GM23338 (cell line): Measurements from ENCODE around the gene CTNND2. TPM values are rescaled to one million over a fixed set of nuclear protein-coding genes. Genes with fewer than 3 reads are reported as not detected.

Source experiments
- ATAC-seq: fragments of 200-7000 bp; cut with Tn5 transposase; 3 replicates; pipeline ENCODE4 v1.9.1; 2020
- DNase-seq: peaks from one replicate; pipeline ENCODE4 v3.0.0-alpha.2; 2015; ENCODE audit warnings: low spot score
- H2AFZ ChIP-seq: fragments of 200-600 bp; sonication (generic); 2 replicates; pipeline ENCODE4 v1.8.0; 2016; ENCODE audit warnings: antibody characterized with exemption, mild to moderate bottlenecking, moderate library complexity
- H3F3A ChIP-seq: fragments of 200-600 bp; sonication (generic); replicated peaks from 2 replicates; pipeline ENCODE4 v1.8.0; 2017; ENCODE audit warnings: antibody characterized with exemption, mixed run types, low read depth
- H3K27ac ChIP-seq: fragments of 200-600 bp; sonication (generic); 2 replicates; pipeline ENCODE4 v1.6.1; 2016; ENCODE audit warnings: low read depth
- H3K27me3 ChIP-seq: fragments of 200-600 bp; sonication (generic); 2 replicates; pipeline ENCODE4 v1.8.0; 2016; ENCODE audit warnings: mild to moderate bottlenecking, mixed run types, moderate library complexity; ENCODE audit not compliant: insufficient read depth
- H3K36me3 ChIP-seq: fragments of 200-600 bp; sonication (generic); 2 replicates; pipeline ENCODE4 v1.8.0; 2016; ENCODE audit warnings: mild to moderate bottlenecking; ENCODE audit not compliant: insufficient read depth
- H3K4me1 ChIP-seq: fragments of 200-600 bp; sonication (generic); 2 replicates; pipeline ENCODE4 v1.8.0; 2016; ENCODE audit warnings: mild to moderate bottlenecking, moderate library complexity; ENCODE audit not compliant: insufficient read depth
- H3K4me2 ChIP-seq: fragments of 200-600 bp; sonication (generic); 2 replicates; pipeline ENCODE4 v1.7.1; 2017; ENCODE audit warnings: mixed run types
- H3K4me3 ChIP-seq: fragments of 200-600 bp; sonication (generic); 2 replicates; pipeline ENCODE4 v1.6.1; 2016; ENCODE audit warnings: mixed run types
- H3K79me2 ChIP-seq: fragments of 200-600 bp; sonication (generic); replicated peaks from 2 replicates; pipeline ENCODE4 v1.8.0; 2017; ENCODE audit warnings: mild to moderate bottlenecking; ENCODE audit not compliant: insufficient read depth
- H3K9me2 ChIP-seq: fragments of 200-600 bp; sonication (generic); 2 replicates; pipeline ENCODE4 v1.8.0; 2017; ENCODE audit not compliant: insufficient read depth
- H4K20me1 ChIP-seq: fragments of 200-600 bp; sonication (generic); replicated peaks from 2 replicates; pipeline ENCODE4 v1.8.0; 2017; ENCODE audit warnings: mild to moderate bottlenecking; ENCODE audit not compliant: insufficient read depth
- H3K27ac Mint-ChIP-seq: 2 replicates; pipeline ENCODE4 v1.8.0; 2020; ENCODE audit warnings: inconsistent platforms, mild to moderate bottlenecking, moderate library complexity, mixed read lengths
- H3K27me3 Mint-ChIP-seq: 3 replicates; pipeline ENCODE4 v1.8.0; 2022; ENCODE audit warnings: low read depth, mild to moderate bottlenecking, moderate library complexity, mixed read lengths, inconsistent platforms; ENCODE audit not compliant: insufficient read depth, poor library complexity
- H3K36me3 Mint-ChIP-seq: 3 replicates; pipeline ENCODE4 v1.8.0; 2021; ENCODE audit warnings: low read depth, mild to moderate bottlenecking, inconsistent platforms, moderate library complexity, mixed read lengths
- H3K4me1 Mint-ChIP-seq: 3 replicates; pipeline ENCODE4 v1.8.0; 2020; ENCODE audit warnings: mild to moderate bottlenecking, inconsistent platforms, mixed read lengths
- H3K4me3 Mint-ChIP-seq: 3 replicates; pipeline ENCODE4 v1.8.0; 2021; ENCODE audit warnings: moderate library complexity, mild to moderate bottlenecking, inconsistent platforms, mixed read lengths
- H3K9me3 Mint-ChIP-seq: 3 replicates; pipeline ENCODE4 v1.8.0; 2020; ENCODE audit warnings: moderate library complexity, mild to moderate bottlenecking, inconsistent platforms, mixed read lengths
- CREB1 ChIP-seq: fragments of 250-450 bp; sonication (Bioruptor Pico); IDR thresholded peaks from 2 replicates; pipeline ENCODE4 v1.5.0; 2020; ENCODE audit warnings: low read depth, mild to moderate bottlenecking, moderate library complexity
- CTCF ChIP-seq, 2 experiments: fragments of 200-600 bp in 1 of 2; sonication (generic) in 1 of 2; conservative IDR thresholded peaks; 2 replicates each; pipeline versions ENCODE4 v1.5.1 to v1.6.1; 2016 to 2017; ENCODE audit warnings: antibody characterized with exemption in 2 of 2, low read depth in 2 of 2, mild to moderate bottlenecking in 2 of 2, moderate library complexity in 1 of 2
- EZH2 ChIP-seq: fragments of 200-600 bp; sonication (generic); IDR thresholded peaks from one replicate; pipeline ENCODE4 v1.8.0; 2017; ENCODE audit warnings: antibody characterized with exemption, mild to moderate bottlenecking, low read depth; ENCODE audit not compliant: unreplicated experiment
- JUNB ChIP-seq: IDR thresholded peaks from one replicate; pipeline ENCODE4 v1.6.1; 2016; ENCODE audit warnings: antibody characterized with exemption; ENCODE audit not compliant: unreplicated experiment
- NANOG ChIP-seq: IDR thresholded peaks from 2 replicates; pipeline ENCODE4 v1.6.1; 2016; ENCODE audit warnings: antibody characterized with exemption, borderline replicate concordance
- POLR2AphosphoS5 ChIP-seq: IDR thresholded peaks from 2 replicates; pipeline ENCODE4 v1.6.1; 2016; ENCODE audit warnings: antibody characterized with exemption, low read depth
- STAT1 ChIP-seq: IDR thresholded peaks from one replicate; pipeline ENCODE4 v1.6.1; 2016; ENCODE audit warnings: antibody characterized with exemption; ENCODE audit not compliant: unreplicated experiment
- ZNF114 ChIP-seq: fragments of 250-450 bp; sonication (Bioruptor Pico); IDR thresholded peaks from 2 replicates; pipeline ENCODE4 v1.5.0; 2020; ENCODE audit warnings: mild to moderate bottlenecking, moderate library complexity
- ZNF331 ChIP-seq: fragments of 250-450 bp; sonication (Bioruptor Pico); IDR thresholded peaks from 2 replicates; pipeline ENCODE4 v1.5.0; 2020; ENCODE audit warnings: low read depth, mild to moderate bottlenecking, moderate library complexity
- polyA plus RNA-seq: library from polyadenylated mRNA; unstranded; fragments of >200 nt; fragmentation: Nextera tagmentation; extraction: Ambion mirVana; gene quantifications from 2 replicates; pipeline ENCODE4 v1.2.1, GENCODE V29; 2016
- total RNA-seq: library from RNA; depleted of rRNA; stranded (reverse); fragments of >200 nt; shearing (Covaris generic); gene quantifications from 2 replicates; pipeline ENCODE4 v1.2.3, GENCODE V29; 2014
- TF ChIP-seq, protein P1 (sequence below): IDR thresholded peaks from 2 replicates; pipeline ENCODE4 v1.6.1; 2016; ENCODE audit warnings: antibody characterized with exemption
- TF ChIP-seq, protein P2 (sequence below): fragments of 250-450 bp; sonication (Bioruptor Pico); IDR thresholded peaks from 2 replicates; pipeline ENCODE4 v1.5.0; 2020; ENCODE audit warnings: mild to moderate bottlenecking, moderate library complexity

Gene CTNND2
- total and polyA plus RNA-seq, 2 experiments from 2014 or later = 5.1 to 7.0 TPM

DNA sequence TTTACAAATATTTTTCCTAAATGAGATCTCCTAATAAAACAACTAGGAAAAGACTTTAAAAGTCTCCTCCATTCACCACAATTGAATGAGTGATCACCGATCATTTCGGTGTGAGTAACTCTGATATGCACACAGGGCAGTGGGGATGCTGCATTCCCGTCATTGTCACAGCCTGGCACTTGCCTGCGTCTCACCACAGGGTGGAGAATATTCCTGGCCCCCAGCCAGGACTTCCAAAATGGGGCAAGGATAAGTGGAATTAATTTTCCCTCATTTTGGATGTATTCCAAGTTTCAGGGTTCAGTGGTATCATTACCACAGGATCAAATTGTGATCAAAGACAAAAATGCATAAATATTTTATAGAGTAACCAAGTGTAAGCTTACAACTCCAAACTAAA is 107.1 kb downstream of the CTNND2 start:
- Mint-ChIP-seq H3K9me3 (no peaks in the 10 kb centered on the region), H3K27me3 (peaks cover 1% of the 10 kb centered on the region), H3K4me3 (no peak overlapping the region), H3K4me1 (peaks cover 19% of the 10 kb centered on the region), H3K27ac (no peak overlapping the region), H3K36me3 (no peaks in the 10 kb centered on the region)
- H3K4me3 ChIP-seq = no peak overlapping the region
- no peak overlapping the region for H3K27ac ChIP-seq
- H4K20me1 ChIP-seq = no peaks in the 10 kb centered on the region
- TF ChIP-seq POLR2AphosphoS5 (no peak), JUNB (no peak), ZNF331 (no peak)
- TF ChIP-seq, protein P1, sequence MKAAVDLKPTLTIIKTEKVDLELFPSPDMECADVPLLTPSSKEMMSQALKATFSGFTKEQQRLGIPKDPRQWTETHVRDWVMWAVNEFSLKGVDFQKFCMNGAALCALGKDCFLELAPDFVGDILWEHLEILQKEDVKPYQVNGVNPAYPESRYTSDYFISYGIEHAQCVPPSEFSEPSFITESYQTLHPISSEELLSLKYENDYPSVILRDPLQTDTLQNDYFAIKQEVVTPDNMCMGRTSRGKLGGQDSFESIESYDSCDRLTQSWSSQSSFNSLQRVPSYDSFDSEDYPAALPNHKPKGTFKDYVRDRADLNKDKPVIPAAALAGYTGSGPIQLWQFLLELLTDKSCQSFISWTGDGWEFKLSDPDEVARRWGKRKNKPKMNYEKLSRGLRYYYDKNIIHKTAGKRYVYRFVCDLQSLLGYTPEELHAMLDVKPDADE = no peak
- TF ChIP-seq, protein P2, sequence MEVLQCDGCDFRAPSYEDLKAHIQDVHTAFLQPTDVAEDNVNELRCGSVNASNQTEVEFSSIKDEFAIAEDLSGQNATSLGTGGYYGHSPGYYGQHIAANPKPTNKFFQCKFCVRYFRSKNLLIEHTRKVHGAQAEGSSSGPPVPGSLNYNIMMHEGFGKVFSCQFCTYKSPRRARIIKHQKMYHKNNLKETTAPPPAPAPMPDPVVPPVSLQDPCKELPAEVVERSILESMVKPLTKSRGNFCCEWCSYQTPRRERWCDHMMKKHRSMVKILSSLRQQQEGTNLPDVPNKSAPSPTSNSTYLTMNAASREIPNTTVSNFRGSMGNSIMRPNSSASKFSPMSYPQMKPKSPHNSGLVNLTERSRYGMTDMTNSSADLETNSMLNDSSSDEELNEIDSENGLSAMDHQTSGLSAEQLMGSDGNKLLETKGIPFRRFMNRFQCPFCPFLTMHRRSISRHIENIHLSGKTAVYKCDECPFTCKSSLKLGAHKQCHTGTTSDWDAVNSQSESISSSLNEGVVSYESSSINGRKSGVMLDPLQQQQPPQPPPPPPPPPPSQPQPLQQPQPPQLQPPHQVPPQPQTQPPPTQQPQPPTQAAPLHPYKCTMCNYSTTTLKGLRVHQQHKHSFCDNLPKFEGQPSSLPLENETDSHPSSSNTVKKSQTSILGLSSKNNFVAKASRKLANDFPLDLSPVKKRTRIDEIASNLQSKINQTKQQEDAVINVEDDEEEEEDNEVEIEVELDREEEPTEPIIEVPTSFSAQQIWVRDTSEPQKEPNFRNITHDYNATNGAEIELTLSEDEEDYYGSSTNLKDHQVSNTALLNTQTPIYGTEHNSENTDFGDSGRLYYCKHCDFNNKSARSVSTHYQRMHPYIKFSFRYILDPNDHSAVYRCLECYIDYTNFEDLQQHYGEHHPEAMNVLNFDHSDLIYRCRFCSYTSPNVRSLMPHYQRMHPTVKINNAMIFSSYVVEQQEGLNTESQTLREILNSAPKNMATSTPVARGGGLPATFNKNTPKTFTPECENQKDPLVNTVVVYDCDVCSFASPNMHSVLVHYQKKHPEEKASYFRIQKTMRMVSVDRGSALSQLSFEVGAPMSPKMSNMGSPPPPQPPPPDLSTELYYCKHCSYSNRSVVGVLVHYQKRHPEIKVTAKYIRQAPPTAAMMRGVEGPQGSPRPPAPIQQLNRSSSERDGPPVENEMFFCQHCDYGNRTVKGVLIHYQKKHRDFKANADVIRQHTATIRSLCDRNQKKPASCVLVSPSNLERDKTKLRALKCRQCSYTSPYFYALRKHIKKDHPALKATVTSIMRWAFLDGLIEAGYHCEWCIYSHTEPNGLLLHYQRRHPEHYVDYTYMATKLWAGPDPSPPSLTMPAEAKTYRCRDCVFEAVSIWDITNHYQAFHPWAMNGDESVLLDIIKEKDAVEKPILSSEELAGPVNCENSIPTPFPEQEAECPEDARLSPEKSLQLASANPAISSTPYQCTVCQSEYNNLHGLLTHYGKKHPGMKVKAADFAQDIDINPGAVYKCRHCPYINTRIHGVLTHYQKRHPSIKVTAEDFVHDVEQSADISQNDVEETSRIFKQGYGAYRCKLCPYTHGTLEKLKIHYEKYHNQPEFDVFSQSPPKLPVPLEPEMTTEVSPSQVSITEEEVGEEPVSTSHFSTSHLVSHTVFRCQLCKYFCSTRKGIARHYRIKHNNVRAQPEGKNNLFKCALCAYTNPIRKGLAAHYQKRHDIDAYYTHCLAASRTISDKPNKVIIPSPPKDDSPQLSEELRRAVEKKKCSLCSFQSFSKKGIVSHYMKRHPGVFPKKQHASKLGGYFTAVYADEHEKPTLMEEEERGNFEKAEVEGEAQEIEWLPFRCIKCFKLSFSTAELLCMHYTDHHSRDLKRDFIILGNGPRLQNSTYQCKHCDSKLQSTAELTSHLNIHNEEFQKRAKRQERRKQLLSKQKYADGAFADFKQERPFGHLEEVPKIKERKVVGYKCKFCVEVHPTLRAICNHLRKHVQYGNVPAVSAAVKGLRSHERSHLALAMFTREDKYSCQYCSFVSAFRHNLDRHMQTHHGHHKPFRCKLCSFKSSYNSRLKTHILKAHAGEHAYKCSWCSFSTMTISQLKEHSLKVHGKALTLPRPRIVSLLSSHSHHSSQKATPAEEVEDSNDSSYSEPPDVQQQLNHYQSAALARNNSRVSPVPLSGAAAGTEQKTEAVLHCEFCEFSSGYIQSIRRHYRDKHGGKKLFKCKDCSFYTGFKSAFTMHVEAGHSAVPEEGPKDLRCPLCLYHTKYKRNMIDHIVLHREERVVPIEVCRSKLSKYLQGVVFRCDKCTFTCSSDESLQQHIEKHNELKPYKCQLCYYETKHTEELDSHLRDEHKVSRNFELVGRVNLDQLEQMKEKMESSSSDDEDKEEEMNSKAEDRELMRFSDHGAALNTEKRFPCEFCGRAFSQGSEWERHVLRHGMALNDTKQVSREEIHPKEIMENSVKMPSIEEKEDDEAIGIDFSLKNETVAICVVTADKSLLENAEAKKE (CRISPR knock-in tag) = no peak
- no peaks in the 10 kb centered on the region for H3K36me3 ChIP-seq
- no peaks in the 10 kb centered on the region for H3K27me3 ChIP-seq
- H3K4me2 ChIP-seq = no peak overlapping the region
- H3K4me1 ChIP-seq = peaks cover under 1% of the 10 kb centered on the region; the same call in 1 of the 2 replicates
- no peaks in the 10 kb centered on the region for H3K9me2 ChIP-seq
- ATAC-seq (peak; percentile 86), DNase-seq (peak; percentile 32)
- H3F3A ChIP-seq = no peaks in the 10 kb centered on the region
- H2AFZ ChIP-seq = no peak overlapping the region
- H3K79me2 ChIP-seq = no peaks in the 10 kb centered on the region

DNA sequence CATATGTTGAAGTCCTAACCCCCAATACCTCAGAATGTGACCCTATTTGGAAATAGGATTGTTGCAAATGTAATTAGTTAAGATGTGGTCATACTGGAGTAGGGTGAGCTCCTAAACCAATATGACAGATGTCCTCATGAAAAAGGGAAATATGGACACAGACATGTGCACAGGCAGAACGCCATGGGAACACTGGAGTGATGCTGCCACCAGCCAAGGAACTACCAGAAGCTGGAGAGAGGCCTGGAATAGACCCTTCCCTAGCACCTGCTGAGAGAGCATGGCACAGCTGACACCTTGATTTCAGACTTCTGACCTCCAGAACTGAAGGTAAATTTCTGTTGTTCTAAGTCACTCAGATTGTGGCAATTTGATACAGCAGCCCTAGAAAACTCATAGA is 110.8 kb downstream of the CTNND2 start:
- Histone ChIP-seq H3K4me1 (peaks cover 11% of the 10 kb centered on the region), H3K4me3 (no peak overlapping the region), H3F3A (no peaks in the 10 kb centered on the region), H3K27me3 (no peaks in the 10 kb centered on the region), H4K20me1 (no peaks in the 10 kb centered on the region), H3K4me2 (no peak overlapping the region), H3K79me2 (no peaks in the 10 kb centered on the region), H3K36me3 (no peaks in the 10 kb centered on the region), H3K27ac (no peak overlapping the region), H3K9me2 (no peaks in the 10 kb centered on the region), H2AFZ (no peak overlapping the region)
- Mint-ChIP-seq H3K4me3 (no peak overlapping the region), H3K36me3 (no peaks in the 10 kb centered on the region), H3K27me3 (peaks cover 2% of the 10 kb centered on the region), H3K4me1 (peaks cover 30% of the 10 kb centered on the region), H3K27ac (no peak overlapping the region), H3K9me3 (no peaks in the 10 kb centered on the region)
- no peak for DNase-seq
- ATAC-seq = no peak
- no peak for TF ChIP-seq CREB1 (CRISPR knock-in tag)
- no peak for TF ChIP-seq NANOG
- no peak for TF ChIP-seq STAT1
- no peak for TF ChIP-seq ZNF114 (CRISPR knock-in tag)
- TF ChIP-seq EZH2 = no peak
- TF ChIP-seq CTCF (conservative IDR thresholded peaks at IDR 0.05; ENCODE audit: low read depth in 2 of 2) = no peak
- TF ChIP-seq, protein P1 = no peak
